Measurements from ENCODE around the gene EDA. TPM values are rescaled to one million over a fixed set of nuclear protein-coding genes. Genes with fewer than 3 reads are reported as not detected.

The EDA gene
- total RNA-seq, 2 donors from 2014 or later = 59.0 to 70.6 TPM

- 97 to 100% methylated on average over 2 to 7 of the region's 7 CpGs for WGBS, 2 experiments (ENCODE audit: insufficient coverage in 1 of 2, insufficient read length in 1 of 2)
- no peak overlapping the region for H3K9ac ChIP-seq (ENCODE audit: extremely low read depth, low read length, poor library complexity, severe bottlenecking)
- DNase-seq = no peak
- Mint-ChIP-seq H3K4me1 (peaks cover 15% of the 10 kb centered on the region), H3K27me3 (ENCODE audit: insufficient read depth) (peaks cover 27% of the 10 kb centered on the region), H3K9me3 (peaks cover 67% of the 10 kb centered on the region), H3K27ac (no peak overlapping the region), H3K4me3 (no peak overlapping the region), H3K36me3 (ENCODE audit: low read depth) (no peaks in the 10 kb centered on the region)
- H3K27me3 ChIP-seq (ENCODE audit: control insufficient read depth, insufficient read depth, low read length, poor library complexity, severe bottlenecking) = no peaks in the 10 kb centered on the region
- no peak overlapping the region for H3K27ac ChIP-seq (ENCODE audit: low read depth, low read length)
- H3K9me3 ChIP-seq (ENCODE audit: control insufficient read depth, low read length) = no peaks in the 10 kb centered on the region
- H3K4me3 ChIP-seq (ENCODE audit: low read length) = no peak overlapping the region
- no peak for TF ChIP-seq CTCF (conservative IDR thresholded peaks at IDR 0.05)
- no peaks in the 10 kb centered on the region for H3K4me1 ChIP-seq (ENCODE audit: control insufficient read depth, insufficient read depth, low read length)
- H3K36me3 ChIP-seq (ENCODE audit: control insufficient read depth, insufficient read depth, low read length) = no peaks in the 10 kb centered on the region
These were observed 450.7 kb downstream of the EDA start for GRCh38 chrX:70066646-70067045.

GRCh38 chrX:70079297-70079696 is 463.4 kb downstream of the EDA start:
- Histone ChIP-seq H3K4me1 (ENCODE audit: control insufficient read depth, insufficient read depth, low read length) (no peaks in the 10 kb centered on the region), H3K9me3 (ENCODE audit: control insufficient read depth, low read length) (peaks cover 3% of the 10 kb centered on the region), H3K36me3 (ENCODE audit: control insufficient read depth, insufficient read depth, low read length) (no peaks in the 10 kb centered on the region), H3K27ac (ENCODE audit: low read depth, low read length) (no peak overlapping the region), H3K4me3 (ENCODE audit: low read length) (no peak overlapping the region), H3K9ac (ENCODE audit: extremely low read depth, low read length, poor library complexity, severe bottlenecking) (no peak overlapping the region), H3K27me3 (ENCODE audit: control insufficient read depth, insufficient read depth, low read length, poor library complexity, severe bottlenecking) (no peaks in the 10 kb centered on the region)
- no peak for TF ChIP-seq CTCF (conservative IDR thresholded peaks at IDR 0.05)
- 93 to 96% methylated on average over 3 to 5 of the region's 5 CpGs for WGBS, 2 experiments (ENCODE audit: insufficient coverage in 1 of 2, insufficient read length in 1 of 2)
- Mint-ChIP-seq H3K4me1 (peaks cover 3% of the 10 kb centered on the region), H3K36me3 (ENCODE audit: low read depth) (no peaks in the 10 kb centered on the region), H3K27me3 (ENCODE audit: insufficient read depth) (no peaks in the 10 kb centered on the region), H3K4me3 (no peak overlapping the region), H3K9me3 (peaks cover 77% of the 10 kb centered on the region), H3K27ac (no peak overlapping the region)
- no peak for DNase-seq

GRCh38 chrX:70079870-70080269 is 464.0 kb downstream of the EDA start:
- H3K4me3 Mint-ChIP-seq = no peak overlapping the region
- TF ChIP-seq CTCF (conservative IDR thresholded peaks at IDR 0.05) = no peak
- H3K9me3 ChIP-seq (ENCODE audit: control insufficient read depth, low read length) = peaks cover 3% of the 10 kb centered on the region
- H3K27me3 Mint-ChIP-seq (ENCODE audit: insufficient read depth) = no peaks in the 10 kb centered on the region
- H3K4me1 Mint-ChIP-seq = peaks cover 3% of the 10 kb centered on the region
- no peaks in the 10 kb centered on the region for H3K27me3 ChIP-seq (ENCODE audit: control insufficient read depth, insufficient read depth, low read length, poor library complexity, severe bottlenecking)
- DNase-seq = no peak
- H3K27ac Mint-ChIP-seq = no peak overlapping the region
- H3K4me3 ChIP-seq (ENCODE audit: low read length) = no peak overlapping the region
- no peaks in the 10 kb centered on the region for H3K4me1 ChIP-seq (ENCODE audit: control insufficient read depth, insufficient read depth, low read length)
- peaks cover 74% of the 10 kb centered on the region for H3K9me3 Mint-ChIP-seq
- WGBS, 2 experiments (ENCODE audit: insufficient coverage in 1 of 2, insufficient read length in 1 of 2) = 80 to 83% methylated on average over 1 to 3 of the region's 3 CpGs
- H3K27ac ChIP-seq (ENCODE audit: low read depth, low read length) = no peak overlapping the region
- H3K9ac ChIP-seq (ENCODE audit: extremely low read depth, low read length, poor library complexity, severe bottlenecking) = no peak overlapping the region
- H3K36me3 Mint-ChIP-seq (ENCODE audit: low read depth) = no peaks in the 10 kb centered on the region
- no peaks in the 10 kb centered on the region for H3K36me3 ChIP-seq (ENCODE audit: control insufficient read depth, insufficient read depth, low read length)
